Measurements from ENCODE around the gene NR1D1. TPM values are rescaled to one million over a fixed set of nuclear protein-coding genes. Genes with fewer than 3 reads are reported as not detected.
A peak's percentile ranks its signal among the peaks of the same experiment; 100 is the strongest.

The NR1D1 gene
- total RNA-seq, 1 experiment from 2014 or later = 8.8 TPM

- H3K4me1 ChIP-seq (ENCODE audit: control insufficient read depth, insufficient read depth, low read length) = peaks cover 18% of the 10 kb centered on the region
- no peak overlapping the region for H3K27ac ChIP-seq (ENCODE audit: low read length)
- CTCF ChIA-PET = no interaction called here
- intact Hi-C loops (cut with micrococcal nuclease; ENCODE audit: unreplicated experiment) = no loop called here
- POLR2A ChIA-PET = interaction anchor here (0.6 kb wide), 1 partner anchor 21 kb away, joined by 4 read pairs; no protein-coding TSS in a partner anchor
- in situ Hi-C loops (cut with HindIII; ENCODE audit: low pct_unique_long_range_greater_than_20kb, low sequenced_read_pairs) = no loop called here
- BruUV-seq (replicated peaks) = no TSS peak
- 0 out of 2 replicates have a peak, but pooled peaks cover 2% of the 10 kb centered on the region for H3K36me3 ChIP-seq (ENCODE audit: control insufficient read depth, insufficient read depth, low read length)
- TF ChIP-seq CTCF (IDR thresholded peaks at IDR 0.05) = no peak
- TF ChIP-seq TCF7L2 (IDR thresholded peaks at IDR 0.05; ENCODE audit: low read depth, low read length) = no peak
- TF ChIP-seq SIN3A (IDR thresholded peaks at IDR 0.05; ENCODE audit: borderline replicate concordance, insufficient read depth, low read depth, low read length) = no peak
- TF ChIP-seq REST (IDR thresholded peaks at IDR 0.05; ENCODE audit: insufficient read depth in 1 of 2, low read depth in 2 of 2, low read length in 1 of 2) = no peak
- no peak for TF ChIP-seq POLR2AphosphoS5 (IDR thresholded peaks at IDR 0.05; ENCODE audit: low read depth, low read length)
- DNase-seq (ENCODE audit: low read depth, low spot score) (no peak), ATAC-seq (peak; percentile 1; the same call in 1 of the 2 replicates)
- no peak overlapping the region for H3K4me3 ChIP-seq (ENCODE audit: low read depth in 2 of 2, low read length in 2 of 2)
- no peaks in the 10 kb centered on the region for H3K27me3 ChIP-seq (ENCODE audit: control insufficient read depth, insufficient read depth, low read length)
- no peaks in the 10 kb centered on the region for H3K9me3 ChIP-seq (ENCODE audit: control insufficient read depth, insufficient read depth, low read depth, low read length)
Measured at GRCh38 chr17:40091691-40092397, 8.5 kb downstream of the NR1D1 start.

GRCh38 chr17:40090237-40091119, 9.9 kb downstream of the NR1D1 start:
- Histone ChIP-seq H3K4me3 (ENCODE audit: low read depth in 2 of 2, low read length in 2 of 2) (no peak overlapping the region), H3K4me1 (ENCODE audit: control insufficient read depth, insufficient read depth, low read length) (peaks cover 18% of the 10 kb centered on the region), H3K36me3 (ENCODE audit: control insufficient read depth, insufficient read depth, low read length) (0 out of 2 replicates have a peak, but pooled peaks cover 2% of the 10 kb centered on the region), H3K27ac (ENCODE audit: low read length) (no peak overlapping the region), H3K9me3 (ENCODE audit: control insufficient read depth, insufficient read depth, low read depth, low read length) (no peaks in the 10 kb centered on the region), H3K27me3 (ENCODE audit: control insufficient read depth, insufficient read depth, low read length) (no peaks in the 10 kb centered on the region)
- in situ Hi-C loops (cut with HindIII; ENCODE audit: low pct_unique_long_range_greater_than_20kb, low sequenced_read_pairs) (no loop called here), intact Hi-C loops (cut with micrococcal nuclease; ENCODE audit: unreplicated experiment) (no loop called here)
- POLR2A ChIA-PET = no interaction called here
- no TSS peak for BruUV-seq (replicated peaks)
- no peak; the same call in 1 of the 2 replicates for ATAC-seq
- TF ChIP-seq TCF7L2 (IDR thresholded peaks at IDR 0.05; ENCODE audit: low read depth, low read length) (no peak), CTCF (IDR thresholded peaks at IDR 0.05) (no peak), REST (IDR thresholded peaks at IDR 0.05; ENCODE audit: insufficient read depth in 1 of 2, low read depth in 2 of 2, low read length in 1 of 2) (no peak), SIN3A (IDR thresholded peaks at IDR 0.05; ENCODE audit: borderline replicate concordance, insufficient read depth, low read depth, low read length) (no peak), POLR2AphosphoS5 (IDR thresholded peaks at IDR 0.05; ENCODE audit: low read depth, low read length) (no peak)
- CTCF ChIA-PET = interaction anchor here (0.6 to 1.1 kb wide), 2 partner anchors 25 to 52 kb away, joined by 3 to 5 read pairs; no protein-coding TSS in a partner anchor
- no peak for DNase-seq (ENCODE audit: low read depth, low spot score)
